Thoracic aorta (tissue), 2 donors: Measurements from ENCODE around the gene SECTM1. TPM values are rescaled to one million over a fixed set of nuclear protein-coding genes. Genes with fewer than 3 reads are reported as not detected.

Experiments
- ATAC-seq: fragments of 150-250 bp; one replicate; pipeline ENCODE4 v1.8.0; 2017; ENCODE audit warnings: low read depth; ENCODE audit not compliant: insufficient number of reproducible peaks, low FRiP score
- DNase-seq: peaks from one replicate; pipeline ENCODE4 v3.0.0-alpha.2; 2020; ENCODE audit warnings: low spot score
- H3K27ac ChIP-seq, 2 donors: fragments of 200-600 bp; sonication (generic); 1 replicate in 1 of 2; 2 replicates in 1 of 2; pipeline ENCODE4 v1.5.1; 2016; ENCODE audit warnings: mild to moderate bottlenecking in 2 of 2, moderate library complexity in 2 of 2
- H3K27me3 ChIP-seq: fragments of 200-600 bp; sonication (generic); replicated peaks from 2 replicates; pipeline ENCODE4 v1.6.0; 2016; ENCODE audit warnings: mild to moderate bottlenecking; ENCODE audit not compliant: insufficient read depth
- H3K36me3 ChIP-seq: fragments of 200-600 bp; sonication (generic); one replicate; pipeline ENCODE4 v1.5.1; 2016
- H3K4me1 ChIP-seq, 2 donors: fragments of 200-600 bp; sonication (generic); 1 replicate in 1 of 2; 2 replicates in 1 of 2; pipeline versions ENCODE4 v1.5.1 to v1.6.0; 2016; ENCODE audit warnings: low read depth in 2 of 2, mild to moderate bottlenecking in 1 of 2; ENCODE audit not compliant: control insufficient read depth in 1 of 2
- H3K4me3 ChIP-seq: fragments of 200-600 bp; sonication (generic); 2 replicates; pipeline ENCODE4 v1.5.1; 2016; ENCODE audit warnings: mild to moderate bottlenecking
- H3K9me3 ChIP-seq: fragments of 200-600 bp; sonication (generic); 2 replicates; pipeline ENCODE4 v1.5.1; 2016
- total RNA-seq, 2 donors: library from RNA; depleted of rRNA; stranded (reverse); fragments of >200 nt; gene quantifications; one replicate each; pipeline versions ENCODE4 v1.1.0 to v1.2.3, GENCODE V29; 2016
- TF ChIP-seq, protein P1 (sequence below): fragments of 200-600 bp; sonication (generic); IDR thresholded peaks from one replicate; pipeline ENCODE4 v1.5.1; 2019; ENCODE audit warnings: antibody characterized with exemption

Gene SECTM1
- total RNA-seq, 2 donors from 2014 or later: 16.7 to 32.2 TPM

DNA sequence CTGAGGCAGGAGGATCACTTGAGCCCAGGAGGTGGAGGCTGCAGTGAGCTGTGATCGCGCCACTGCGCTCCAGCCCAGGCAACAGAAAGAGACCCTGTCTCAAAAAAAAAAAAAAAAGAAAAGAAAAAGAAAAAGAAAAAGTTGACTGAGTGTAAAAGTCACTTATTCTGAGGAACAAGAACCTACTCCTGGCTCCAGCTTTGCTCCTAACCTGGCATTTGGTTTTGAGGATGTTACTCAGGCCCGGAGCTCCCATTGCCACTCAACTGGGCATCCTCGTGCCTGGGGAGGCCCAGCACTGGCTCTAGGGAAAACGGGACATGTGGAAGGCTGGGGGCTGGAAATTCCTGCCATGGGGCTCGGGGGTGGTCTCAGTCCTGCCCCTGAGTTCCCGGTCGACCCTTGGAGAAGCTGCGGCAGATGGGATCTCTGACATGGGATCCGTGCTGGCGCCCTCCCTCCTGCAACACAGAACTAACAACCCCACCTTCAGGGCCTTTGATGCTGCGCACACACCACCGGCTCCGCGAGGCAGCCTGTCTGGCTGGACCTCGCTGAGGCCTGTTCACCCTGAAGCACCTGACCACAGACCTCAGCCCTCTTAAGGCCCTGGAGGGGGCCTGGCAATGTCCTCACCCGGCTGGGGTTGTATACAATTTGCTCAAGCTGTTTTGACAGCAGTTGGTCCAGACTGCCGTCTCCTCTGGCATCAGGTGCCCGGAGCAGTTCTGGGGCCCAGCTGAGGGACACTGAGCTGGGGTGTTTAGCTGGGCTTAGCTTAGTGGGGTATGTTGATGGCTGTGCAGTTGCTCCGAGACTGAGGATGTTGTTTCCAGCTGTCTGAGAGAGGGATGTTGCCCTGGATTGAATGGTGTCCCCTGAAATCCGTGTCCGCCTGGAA, 28.5 kb downstream of the SECTM1 start:
- Histone ChIP-seq H3K9me3 (no peaks in the 10 kb centered on the region), H3K4me1 (peaks cover 0 to 5% of the 10 kb centered on the region in 2 donors), H3K27ac (no peak overlapping the region), H3K27me3 (peaks cover 14% of the 10 kb centered on the region), H3K4me3 (no peak overlapping the region), H3K36me3 (no peaks in the 10 kb centered on the region)
- TF ChIP-seq, protein P1, sequence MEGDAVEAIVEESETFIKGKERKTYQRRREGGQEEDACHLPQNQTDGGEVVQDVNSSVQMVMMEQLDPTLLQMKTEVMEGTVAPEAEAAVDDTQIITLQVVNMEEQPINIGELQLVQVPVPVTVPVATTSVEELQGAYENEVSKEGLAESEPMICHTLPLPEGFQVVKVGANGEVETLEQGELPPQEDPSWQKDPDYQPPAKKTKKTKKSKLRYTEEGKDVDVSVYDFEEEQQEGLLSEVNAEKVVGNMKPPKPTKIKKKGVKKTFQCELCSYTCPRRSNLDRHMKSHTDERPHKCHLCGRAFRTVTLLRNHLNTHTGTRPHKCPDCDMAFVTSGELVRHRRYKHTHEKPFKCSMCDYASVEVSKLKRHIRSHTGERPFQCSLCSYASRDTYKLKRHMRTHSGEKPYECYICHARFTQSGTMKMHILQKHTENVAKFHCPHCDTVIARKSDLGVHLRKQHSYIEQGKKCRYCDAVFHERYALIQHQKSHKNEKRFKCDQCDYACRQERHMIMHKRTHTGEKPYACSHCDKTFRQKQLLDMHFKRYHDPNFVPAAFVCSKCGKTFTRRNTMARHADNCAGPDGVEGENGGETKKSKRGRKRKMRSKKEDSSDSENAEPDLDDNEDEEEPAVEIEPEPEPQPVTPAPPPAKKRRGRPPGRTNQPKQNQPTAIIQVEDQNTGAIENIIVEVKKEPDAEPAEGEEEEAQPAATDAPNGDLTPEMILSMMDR: no peak
- DNase-seq (no peak), ATAC-seq (no peak)

DNA sequence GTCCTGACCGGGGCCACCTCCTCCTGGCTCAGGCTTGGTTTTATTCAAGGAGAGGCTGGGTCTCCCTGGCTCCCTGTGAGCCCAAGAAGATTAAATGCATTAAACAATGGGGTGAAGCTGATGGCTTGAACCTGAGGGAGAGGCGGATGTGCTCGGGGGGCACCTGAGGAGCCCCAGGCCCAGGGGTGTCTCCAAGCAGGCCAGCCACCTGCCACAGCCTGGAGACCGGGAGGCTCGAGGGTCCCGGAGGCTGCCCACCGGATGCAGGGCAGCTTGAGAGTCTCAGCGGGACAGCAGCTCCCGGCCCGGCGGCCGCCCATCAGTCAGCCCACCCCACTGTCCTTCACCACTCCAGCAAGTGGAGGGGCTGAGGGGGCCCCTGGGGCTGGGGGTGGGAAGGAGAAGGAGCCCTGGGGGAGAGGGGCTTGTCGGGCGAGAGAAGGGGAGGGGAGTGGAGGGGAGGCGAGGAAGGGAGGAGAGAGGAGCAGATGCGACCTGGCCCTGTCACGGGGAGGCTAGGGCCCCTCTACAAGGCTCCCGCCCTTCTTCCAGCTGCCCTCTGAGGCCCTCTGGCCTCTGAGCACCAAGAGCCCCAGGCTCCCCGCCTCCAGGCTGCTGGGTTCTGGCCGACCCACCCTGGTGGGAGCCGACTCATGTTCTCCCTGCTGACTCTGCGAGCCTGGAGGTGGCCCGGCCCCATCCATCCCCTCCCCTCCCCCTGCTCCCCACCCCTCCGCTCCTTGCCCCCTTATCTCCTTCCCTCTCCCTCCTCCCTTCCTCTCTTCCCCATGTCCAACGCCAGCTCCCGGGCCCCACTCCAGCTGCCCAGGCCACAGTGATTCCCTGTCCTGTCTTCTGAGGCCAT, 29.4 kb downstream of the SECTM1 start:
- Histone ChIP-seq H3K27ac (no peak overlapping the region), H3K36me3 (no peaks in the 10 kb centered on the region), H3K9me3 (no peaks in the 10 kb centered on the region), H3K4me3 (no peak overlapping the region), H3K4me1 (peaks cover 0 to 5% of the 10 kb centered on the region in 2 donors), H3K27me3 (peaks cover 5% of the 10 kb centered on the region)
- ATAC-seq (no peak), DNase-seq (no peak)
- TF ChIP-seq, protein P1: no peak

DNA sequence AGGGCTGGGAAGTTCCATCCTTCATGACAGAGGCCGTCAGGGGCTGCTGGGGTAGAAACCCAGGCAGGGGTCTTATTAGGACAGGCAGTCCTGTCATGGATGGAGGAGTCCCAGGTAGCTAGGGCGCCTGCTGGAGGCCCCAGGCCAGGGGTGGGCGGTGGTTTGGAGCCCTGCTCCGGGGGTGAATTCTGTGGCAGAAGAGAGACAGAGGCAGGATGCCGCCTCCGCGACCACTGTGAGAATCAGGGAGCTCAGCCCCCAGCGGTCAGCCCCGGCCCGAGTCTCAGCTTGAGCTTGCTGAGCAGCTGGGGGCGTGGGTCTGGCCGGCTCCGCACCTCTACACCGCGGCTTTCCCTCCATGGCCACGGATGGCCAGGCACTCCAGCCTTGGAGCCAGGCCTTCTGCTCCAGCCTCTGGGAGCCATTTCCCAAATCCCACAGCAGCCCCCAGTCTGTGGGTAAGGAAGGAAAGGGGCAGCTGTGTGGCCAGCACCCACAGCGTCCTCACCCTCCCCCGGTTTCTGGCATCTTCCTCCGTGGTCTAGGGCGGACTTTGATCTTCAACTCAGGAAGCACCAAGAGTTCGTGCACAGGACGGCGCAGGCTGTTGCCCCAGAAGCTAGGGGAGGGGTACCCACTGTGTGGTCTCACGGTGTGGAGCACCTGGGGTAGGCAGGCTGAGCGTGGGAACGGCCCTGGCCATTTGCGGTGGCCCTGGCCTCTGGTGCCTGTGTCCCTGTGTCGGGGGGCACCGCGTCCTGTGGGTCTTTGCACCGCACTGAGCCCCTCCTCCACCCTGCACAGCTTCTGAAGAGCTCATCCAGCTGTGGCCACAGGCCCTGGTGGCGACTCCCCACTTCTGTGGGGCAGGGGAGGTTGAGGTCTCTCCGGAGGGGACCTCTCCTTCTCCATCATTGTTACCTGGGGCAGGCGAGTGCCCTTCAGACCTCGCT, 30.3 kb downstream of the SECTM1 start:
- Histone ChIP-seq H3K9me3 (no peaks in the 10 kb centered on the region), H3K4me1 (peaks cover 5 to 13% of the 10 kb centered on the region in 2 donors), H3K27me3 (no peaks in the 10 kb centered on the region), H3K36me3 (no peaks in the 10 kb centered on the region), H3K4me3 (no peak overlapping the region), H3K27ac (no peak overlapping the region)
- no peak for DNase-seq
- ATAC-seq: no peak
- TF ChIP-seq, protein P1: no peak

DNA sequence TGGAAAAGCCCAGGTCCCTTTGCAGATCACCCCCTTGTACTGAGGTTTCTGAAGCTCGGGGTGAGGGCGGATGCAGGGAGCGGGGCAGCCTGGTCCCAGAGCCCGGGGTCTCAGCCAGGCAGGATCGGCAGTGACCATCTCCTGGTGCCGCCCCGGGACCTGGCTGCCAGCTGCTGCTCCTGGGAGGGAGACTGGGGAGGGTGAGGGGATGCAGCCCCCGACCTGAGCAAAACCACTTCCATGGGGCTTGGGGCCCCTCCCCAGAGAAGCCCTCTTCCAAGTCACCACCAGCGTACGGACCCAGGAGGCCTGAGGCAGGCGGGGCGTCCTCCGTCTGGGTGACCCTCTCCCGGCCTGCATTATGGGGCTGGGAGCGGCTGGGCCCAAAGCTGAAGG, 31.0 kb downstream of the SECTM1 start:
- ATAC-seq (no peak), DNase-seq (no peak)
- peaks cover 5 to 20% of the 10 kb centered on the region in 2 donors for H3K4me1 ChIP-seq
- H3K36me3 ChIP-seq: no peaks in the 10 kb centered on the region
- TF ChIP-seq, protein P1: no peak
- H3K27ac ChIP-seq: no peak overlapping the region
- no peak overlapping the region for H3K4me3 ChIP-seq
- no peaks in the 10 kb centered on the region for H3K27me3 ChIP-seq
- no peaks in the 10 kb centered on the region for H3K9me3 ChIP-seq
